Subcutaneous abdominal adipose tissue (tissue), 5 donors: ENCODE results near the gene TRAPPC10.
"Not testable (repeated sequence)": the region's sequence is repeated elsewhere in the genome, so short reads cannot be mapped to it uniquely, and the experiment has no call there.

Experiments
- H3K27ac ChIP-seq: one replicate; pipeline ENCODE4 v1.7.0; 2013; ENCODE audit warnings: low read depth, mild to moderate bottlenecking, inconsistent platforms, low read length, moderate library complexity
- H3K27me3 ChIP-seq, 5 donors: one replicate each; pipeline ENCODE4 v1.7.0; 2013; ENCODE audit warnings: low read length in 5 of 5, inconsistent platforms in 1 of 5; ENCODE audit not compliant: control insufficient read depth in 5 of 5, insufficient read depth in 4 of 5
- H3K36me3 ChIP-seq, 5 donors: one replicate each; pipeline ENCODE4 v1.7.0; 2013; ENCODE audit warnings: low read length in 5 of 5; ENCODE audit not compliant: control insufficient read depth in 5 of 5, insufficient read depth in 5 of 5
- H3K4me1 ChIP-seq, 5 donors: one replicate each; pipeline ENCODE4 v1.7.0; 2013; ENCODE audit warnings: low read length in 5 of 5, mild to moderate bottlenecking in 3 of 5, moderate library complexity in 1 of 5; ENCODE audit not compliant: control insufficient read depth in 5 of 5, insufficient read depth in 5 of 5
- H3K4me3 ChIP-seq, 5 donors: one replicate each; pipeline ENCODE4 v1.7.0; 2013; ENCODE audit warnings: low read length in 5 of 5, low read depth in 1 of 5
- H3K9ac ChIP-seq, 5 donors: one replicate each; pipeline ENCODE4 v1.7.0; 2013; ENCODE audit warnings: low read length in 5 of 5, mild to moderate bottlenecking in 4 of 5, moderate library complexity in 3 of 5
- H3K9me3 ChIP-seq, 5 donors: one replicate each; pipeline ENCODE4 v1.7.0; 2013; ENCODE audit warnings: low read length in 5 of 5; ENCODE audit not compliant: control insufficient read depth in 5 of 5
- donor health status: healthy.
- donor health status: healthy.
- donor health status: healthy.
- donor health status: healthy.
- donor health status: healthy.

TRAPPC10 gene

GRCh38 chr21:44093761-44094160 lies 81.7 kb downstream of the TRAPPC10 start:
- Histone ChIP-seq H3K36me3 (peaks cover 0 to 50% (median 41%) of the 10 kb centered on the region in 5 donors), H3K9me3 (no peaks in the 10 kb centered on the region), H3K27ac (no peak overlapping the region)

GRCh38 chr21:44094832-44095231 lies 82.7 kb downstream of the TRAPPC10 start:
- Histone ChIP-seq H3K27ac (no peak overlapping the region), H3K4me3 (no peak overlapping the region), H3K27me3 (no peaks in the 10 kb centered on the region), H3K4me1 (peaks cover 0 to 2% (median 0%) of the 10 kb centered on the region in 5 donors), H3K9me3 (no peaks in the 10 kb centered on the region), H3K36me3 (peaks cover 0 to 39% (median 31%) of the 10 kb centered on the region in 5 donors), H3K9ac (no peak overlapping the region)

More at GRCh38 chr21:44093761-44094160, 81.7 kb downstream of the TRAPPC10 start:
- Histone ChIP-seq H3K4me1 (peaks cover 0 to 2% (median 0%) of the 10 kb centered on the region in 5 donors), H3K9ac (no peak overlapping the region), H3K27me3 (no peaks in the 10 kb centered on the region), H3K4me3 (no peak overlapping the region)

- H3K4me1 ChIP-seq, H3K9me3 ChIP-seq, H3K27ac ChIP-seq, H3K27me3 ChIP-seq, H3K9ac ChIP-seq, H3K4me3 ChIP-seq: not testable (repeated sequence)
- H3K36me3 ChIP-seq, result peaks cover 0 to 12% (median 9%) of the 10 kb centered on the region in 5 donors
Measured at GRCh38 chr21:44098507-44098906, 86.4 kb downstream of the TRAPPC10 start.

GRCh38 chr21:44098964-44099363 lies 86.9 kb downstream of the TRAPPC10 start:
- H3K36me3 ChIP-seq, H3K27ac ChIP-seq, H3K27me3 ChIP-seq, H3K4me3 ChIP-seq, H3K9ac ChIP-seq, H3K9me3 ChIP-seq, H3K4me1 ChIP-seq: not testable (repeated sequence)

GRCh38 chr21:44107026-44107501 lies 95.0 kb downstream of the TRAPPC10 start, which contains the start of gene PWP2:
Gene PWP2, plus strand, starts transcription at chr21:44107399. Its CDS starts 18 bp downstream, at chr21:44107417.
- H3K9me3 ChIP-seq, H3K9ac ChIP-seq, H3K4me1 ChIP-seq, H3K4me3 ChIP-seq, H3K27me3 ChIP-seq, H3K36me3 ChIP-seq, H3K27ac ChIP-seq: not testable (repeated sequence)

- H3K4me3 ChIP-seq, H3K9ac ChIP-seq, H3K27ac ChIP-seq: not testable (repeated sequence)
Measured at GRCh38 chr21:44107589-44107988, 95.5 kb downstream of the TRAPPC10 start.

GRCh38 chr21:44113702-44114371 lies 101.7 kb downstream of the TRAPPC10 start:
- not testable (repeated sequence) for H3K4me3 ChIP-seq

More at GRCh38 chr21:44107589-44107988, 95.5 kb downstream of the TRAPPC10 start:
- not testable (repeated sequence) for H3K9me3 ChIP-seq, H3K27me3 ChIP-seq, H3K36me3 ChIP-seq, H3K4me1 ChIP-seq

GRCh38 chr21:44122131-44122530 lies 110.0 kb downstream of the TRAPPC10 start:
- H3K4me3 ChIP-seq, H3K36me3 ChIP-seq, H3K27ac ChIP-seq, H3K9me3 ChIP-seq, H3K9ac ChIP-seq, H3K4me1 ChIP-seq, H3K27me3 ChIP-seq: not testable (repeated sequence)

More at GRCh38 chr21:44113702-44114371, 101.7 kb downstream of the TRAPPC10 start:
- not testable (repeated sequence) for H3K9me3 ChIP-seq, H3K4me1 ChIP-seq, H3K9ac ChIP-seq, H3K36me3 ChIP-seq, H3K27me3 ChIP-seq, H3K27ac ChIP-seq

- H3K27ac ChIP-seq, H3K27me3 ChIP-seq: not testable (repeated sequence)
Measured at GRCh38 chr21:44127827-44128226, 115.7 kb downstream of the TRAPPC10 start.

GRCh38 chr21:44133715-44134057 lies 121.6 kb downstream of the TRAPPC10 start:
- H3K9ac ChIP-seq, H3K4me3 ChIP-seq, H3K27ac ChIP-seq: not testable (repeated sequence)

More at GRCh38 chr21:44127827-44128226, 115.7 kb downstream of the TRAPPC10 start:
- not testable (repeated sequence) for H3K9me3 ChIP-seq, H3K36me3 ChIP-seq, H3K4me3 ChIP-seq, H3K9ac ChIP-seq, H3K4me1 ChIP-seq

More at GRCh38 chr21:44133715-44134057, 121.6 kb downstream of the TRAPPC10 start:
- not testable (repeated sequence) for H3K36me3 ChIP-seq, H3K27me3 ChIP-seq, H3K9me3 ChIP-seq, H3K4me1 ChIP-seq
